GM23338 (cell line): Measurements from ENCODE around the gene SLC24A4. TPM values are rescaled to one million over a fixed set of nuclear protein-coding genes. Genes with fewer than 3 reads are reported as not detected.

Experiments
- ATAC-seq: fragments of 200-7000 bp; cut with Tn5 transposase; 3 replicates; pipeline ENCODE4 v1.9.1; 2020
- DNase-seq: peaks from one replicate; pipeline ENCODE4 v3.0.0-alpha.2; 2015; ENCODE audit warnings: low spot score
- H2AFZ ChIP-seq: fragments of 200-600 bp; sonication (generic); 2 replicates; pipeline ENCODE4 v1.8.0; 2016; ENCODE audit warnings: antibody characterized with exemption, mild to moderate bottlenecking, moderate library complexity
- H3F3A ChIP-seq: fragments of 200-600 bp; sonication (generic); replicated peaks from 2 replicates; pipeline ENCODE4 v1.8.0; 2017; ENCODE audit warnings: antibody characterized with exemption, mixed run types, low read depth
- H3K27ac ChIP-seq: fragments of 200-600 bp; sonication (generic); 2 replicates; pipeline ENCODE4 v1.6.1; 2016; ENCODE audit warnings: low read depth
- H3K27me3 ChIP-seq: fragments of 200-600 bp; sonication (generic); 2 replicates; pipeline ENCODE4 v1.8.0; 2016; ENCODE audit warnings: mild to moderate bottlenecking, mixed run types, moderate library complexity; ENCODE audit not compliant: insufficient read depth
- H3K36me3 ChIP-seq: fragments of 200-600 bp; sonication (generic); 2 replicates; pipeline ENCODE4 v1.8.0; 2016; ENCODE audit warnings: mild to moderate bottlenecking; ENCODE audit not compliant: insufficient read depth
- H3K4me1 ChIP-seq: fragments of 200-600 bp; sonication (generic); 2 replicates; pipeline ENCODE4 v1.8.0; 2016; ENCODE audit warnings: mild to moderate bottlenecking, moderate library complexity; ENCODE audit not compliant: insufficient read depth
- H3K4me2 ChIP-seq: fragments of 200-600 bp; sonication (generic); 2 replicates; pipeline ENCODE4 v1.7.1; 2017; ENCODE audit warnings: mixed run types
- H3K4me3 ChIP-seq: fragments of 200-600 bp; sonication (generic); 2 replicates; pipeline ENCODE4 v1.6.1; 2016; ENCODE audit warnings: mixed run types
- H3K79me2 ChIP-seq: fragments of 200-600 bp; sonication (generic); replicated peaks from 2 replicates; pipeline ENCODE4 v1.8.0; 2017; ENCODE audit warnings: mild to moderate bottlenecking; ENCODE audit not compliant: insufficient read depth
- H3K9me2 ChIP-seq: fragments of 200-600 bp; sonication (generic); 2 replicates; pipeline ENCODE4 v1.8.0; 2017; ENCODE audit not compliant: insufficient read depth
- H4K20me1 ChIP-seq: fragments of 200-600 bp; sonication (generic); replicated peaks from 2 replicates; pipeline ENCODE4 v1.8.0; 2017; ENCODE audit warnings: mild to moderate bottlenecking; ENCODE audit not compliant: insufficient read depth
- H3K27ac Mint-ChIP-seq: 2 replicates; pipeline ENCODE4 v1.8.0; 2020; ENCODE audit warnings: inconsistent platforms, mild to moderate bottlenecking, moderate library complexity, mixed read lengths
- H3K27me3 Mint-ChIP-seq: 3 replicates; pipeline ENCODE4 v1.8.0; 2022; ENCODE audit warnings: low read depth, mild to moderate bottlenecking, moderate library complexity, mixed read lengths, inconsistent platforms; ENCODE audit not compliant: insufficient read depth, poor library complexity
- H3K36me3 Mint-ChIP-seq: 3 replicates; pipeline ENCODE4 v1.8.0; 2021; ENCODE audit warnings: low read depth, mild to moderate bottlenecking, inconsistent platforms, moderate library complexity, mixed read lengths
- H3K4me1 Mint-ChIP-seq: 3 replicates; pipeline ENCODE4 v1.8.0; 2020; ENCODE audit warnings: mild to moderate bottlenecking, inconsistent platforms, mixed read lengths
- H3K4me3 Mint-ChIP-seq: 3 replicates; pipeline ENCODE4 v1.8.0; 2021; ENCODE audit warnings: moderate library complexity, mild to moderate bottlenecking, inconsistent platforms, mixed read lengths
- H3K9me3 Mint-ChIP-seq: 3 replicates; pipeline ENCODE4 v1.8.0; 2020; ENCODE audit warnings: moderate library complexity, mild to moderate bottlenecking, inconsistent platforms, mixed read lengths
- CTCF ChIP-seq, 2 experiments: fragments of 200-600 bp in 1 of 2; sonication (generic) in 1 of 2; conservative IDR thresholded peaks; 2 replicates each; pipeline versions ENCODE4 v1.5.1 to v1.6.1; 2016 to 2017; ENCODE audit warnings: antibody characterized with exemption in 2 of 2, low read depth in 2 of 2, mild to moderate bottlenecking in 2 of 2, moderate library complexity in 1 of 2
- EZH2 ChIP-seq: fragments of 200-600 bp; sonication (generic); IDR thresholded peaks from one replicate; pipeline ENCODE4 v1.8.0; 2017; ENCODE audit warnings: antibody characterized with exemption, mild to moderate bottlenecking, low read depth; ENCODE audit not compliant: unreplicated experiment
- EZH2phosphoT487 ChIP-seq: fragments of 200-600 bp; sonication (generic); IDR thresholded peaks from one replicate; pipeline ENCODE4 v1.8.1; 2018; ENCODE audit warnings: antibody characterized with exemption; ENCODE audit not compliant: unreplicated experiment
- JUNB ChIP-seq: IDR thresholded peaks from one replicate; pipeline ENCODE4 v1.6.1; 2016; ENCODE audit warnings: antibody characterized with exemption; ENCODE audit not compliant: unreplicated experiment
- NANOG ChIP-seq: IDR thresholded peaks from 2 replicates; pipeline ENCODE4 v1.6.1; 2016; ENCODE audit warnings: antibody characterized with exemption, borderline replicate concordance
- POLR2AphosphoS5 ChIP-seq: IDR thresholded peaks from 2 replicates; pipeline ENCODE4 v1.6.1; 2016; ENCODE audit warnings: antibody characterized with exemption, low read depth
- ZNF114 ChIP-seq: fragments of 250-450 bp; sonication (Bioruptor Pico); IDR thresholded peaks from 2 replicates; pipeline ENCODE4 v1.5.0; 2020; ENCODE audit warnings: mild to moderate bottlenecking, moderate library complexity
- ZNF331 ChIP-seq: fragments of 250-450 bp; sonication (Bioruptor Pico); IDR thresholded peaks from 2 replicates; pipeline ENCODE4 v1.5.0; 2020; ENCODE audit warnings: low read depth, mild to moderate bottlenecking, moderate library complexity
- polyA plus RNA-seq: library from polyadenylated mRNA; unstranded; fragments of >200 nt; fragmentation: Nextera tagmentation; extraction: Ambion mirVana; gene quantifications from 2 replicates; pipeline ENCODE4 v1.2.1, GENCODE V29; 2016
- total RNA-seq: library from RNA; depleted of rRNA; stranded (reverse); fragments of >200 nt; shearing (Covaris generic); gene quantifications from 2 replicates; pipeline ENCODE4 v1.2.3, GENCODE V29; 2014
- TF ChIP-seq, protein P1 (sequence below): fragments of 250-450 bp; sonication (Bioruptor Pico); IDR thresholded peaks from 2 replicates; pipeline ENCODE4 v1.5.0; 2020; ENCODE audit warnings: mild to moderate bottlenecking, moderate library complexity

The SLC24A4 gene
- total and polyA plus RNA-seq, 2 experiments from 2014 or later, result 0.06 to 0.38 TPM

GRCh38 chr14:92421751-92422150 lies 98.8 kb downstream of the SLC24A4 start (continued):
- TF ChIP-seq, protein P1, sequence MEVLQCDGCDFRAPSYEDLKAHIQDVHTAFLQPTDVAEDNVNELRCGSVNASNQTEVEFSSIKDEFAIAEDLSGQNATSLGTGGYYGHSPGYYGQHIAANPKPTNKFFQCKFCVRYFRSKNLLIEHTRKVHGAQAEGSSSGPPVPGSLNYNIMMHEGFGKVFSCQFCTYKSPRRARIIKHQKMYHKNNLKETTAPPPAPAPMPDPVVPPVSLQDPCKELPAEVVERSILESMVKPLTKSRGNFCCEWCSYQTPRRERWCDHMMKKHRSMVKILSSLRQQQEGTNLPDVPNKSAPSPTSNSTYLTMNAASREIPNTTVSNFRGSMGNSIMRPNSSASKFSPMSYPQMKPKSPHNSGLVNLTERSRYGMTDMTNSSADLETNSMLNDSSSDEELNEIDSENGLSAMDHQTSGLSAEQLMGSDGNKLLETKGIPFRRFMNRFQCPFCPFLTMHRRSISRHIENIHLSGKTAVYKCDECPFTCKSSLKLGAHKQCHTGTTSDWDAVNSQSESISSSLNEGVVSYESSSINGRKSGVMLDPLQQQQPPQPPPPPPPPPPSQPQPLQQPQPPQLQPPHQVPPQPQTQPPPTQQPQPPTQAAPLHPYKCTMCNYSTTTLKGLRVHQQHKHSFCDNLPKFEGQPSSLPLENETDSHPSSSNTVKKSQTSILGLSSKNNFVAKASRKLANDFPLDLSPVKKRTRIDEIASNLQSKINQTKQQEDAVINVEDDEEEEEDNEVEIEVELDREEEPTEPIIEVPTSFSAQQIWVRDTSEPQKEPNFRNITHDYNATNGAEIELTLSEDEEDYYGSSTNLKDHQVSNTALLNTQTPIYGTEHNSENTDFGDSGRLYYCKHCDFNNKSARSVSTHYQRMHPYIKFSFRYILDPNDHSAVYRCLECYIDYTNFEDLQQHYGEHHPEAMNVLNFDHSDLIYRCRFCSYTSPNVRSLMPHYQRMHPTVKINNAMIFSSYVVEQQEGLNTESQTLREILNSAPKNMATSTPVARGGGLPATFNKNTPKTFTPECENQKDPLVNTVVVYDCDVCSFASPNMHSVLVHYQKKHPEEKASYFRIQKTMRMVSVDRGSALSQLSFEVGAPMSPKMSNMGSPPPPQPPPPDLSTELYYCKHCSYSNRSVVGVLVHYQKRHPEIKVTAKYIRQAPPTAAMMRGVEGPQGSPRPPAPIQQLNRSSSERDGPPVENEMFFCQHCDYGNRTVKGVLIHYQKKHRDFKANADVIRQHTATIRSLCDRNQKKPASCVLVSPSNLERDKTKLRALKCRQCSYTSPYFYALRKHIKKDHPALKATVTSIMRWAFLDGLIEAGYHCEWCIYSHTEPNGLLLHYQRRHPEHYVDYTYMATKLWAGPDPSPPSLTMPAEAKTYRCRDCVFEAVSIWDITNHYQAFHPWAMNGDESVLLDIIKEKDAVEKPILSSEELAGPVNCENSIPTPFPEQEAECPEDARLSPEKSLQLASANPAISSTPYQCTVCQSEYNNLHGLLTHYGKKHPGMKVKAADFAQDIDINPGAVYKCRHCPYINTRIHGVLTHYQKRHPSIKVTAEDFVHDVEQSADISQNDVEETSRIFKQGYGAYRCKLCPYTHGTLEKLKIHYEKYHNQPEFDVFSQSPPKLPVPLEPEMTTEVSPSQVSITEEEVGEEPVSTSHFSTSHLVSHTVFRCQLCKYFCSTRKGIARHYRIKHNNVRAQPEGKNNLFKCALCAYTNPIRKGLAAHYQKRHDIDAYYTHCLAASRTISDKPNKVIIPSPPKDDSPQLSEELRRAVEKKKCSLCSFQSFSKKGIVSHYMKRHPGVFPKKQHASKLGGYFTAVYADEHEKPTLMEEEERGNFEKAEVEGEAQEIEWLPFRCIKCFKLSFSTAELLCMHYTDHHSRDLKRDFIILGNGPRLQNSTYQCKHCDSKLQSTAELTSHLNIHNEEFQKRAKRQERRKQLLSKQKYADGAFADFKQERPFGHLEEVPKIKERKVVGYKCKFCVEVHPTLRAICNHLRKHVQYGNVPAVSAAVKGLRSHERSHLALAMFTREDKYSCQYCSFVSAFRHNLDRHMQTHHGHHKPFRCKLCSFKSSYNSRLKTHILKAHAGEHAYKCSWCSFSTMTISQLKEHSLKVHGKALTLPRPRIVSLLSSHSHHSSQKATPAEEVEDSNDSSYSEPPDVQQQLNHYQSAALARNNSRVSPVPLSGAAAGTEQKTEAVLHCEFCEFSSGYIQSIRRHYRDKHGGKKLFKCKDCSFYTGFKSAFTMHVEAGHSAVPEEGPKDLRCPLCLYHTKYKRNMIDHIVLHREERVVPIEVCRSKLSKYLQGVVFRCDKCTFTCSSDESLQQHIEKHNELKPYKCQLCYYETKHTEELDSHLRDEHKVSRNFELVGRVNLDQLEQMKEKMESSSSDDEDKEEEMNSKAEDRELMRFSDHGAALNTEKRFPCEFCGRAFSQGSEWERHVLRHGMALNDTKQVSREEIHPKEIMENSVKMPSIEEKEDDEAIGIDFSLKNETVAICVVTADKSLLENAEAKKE (CRISPR knock-in tag), result no peak
- TF ChIP-seq EZH2 (no peak), EZH2phosphoT487 (no peak)

DNA sequence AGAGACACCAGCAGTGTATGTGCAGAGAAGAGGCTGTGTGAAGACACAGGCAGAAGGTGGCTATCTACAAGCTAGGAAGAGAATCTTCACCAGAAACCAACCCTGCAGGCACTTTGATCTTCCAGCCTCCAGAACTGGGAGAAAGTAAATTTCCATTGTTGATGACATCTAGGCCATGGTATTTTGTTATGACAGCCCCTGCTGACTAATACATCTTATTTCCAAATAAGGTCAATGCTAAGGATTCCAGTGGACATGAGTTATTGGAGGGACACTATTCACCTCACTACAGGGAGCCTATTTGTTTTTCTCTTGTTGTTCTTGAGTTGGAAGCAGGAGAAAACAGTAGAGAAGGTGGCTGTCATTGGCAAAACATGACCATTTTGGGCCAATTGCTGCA lies 102.1 kb downstream of the SLC24A4 start:
- Histone ChIP-seq H4K20me1 (no peaks in the 10 kb centered on the region), H2AFZ (no peak overlapping the region), H3K9me2 (no peaks in the 10 kb centered on the region), H3K36me3 (no peaks in the 10 kb centered on the region), H3K27ac (no peak overlapping the region), H3K79me2 (no peaks in the 10 kb centered on the region), H3F3A (no peaks in the 10 kb centered on the region), H3K4me1 (no peaks in the 10 kb centered on the region), H3K4me3 (no peak overlapping the region), H3K4me2 (no peak overlapping the region), H3K27me3 (no peaks in the 10 kb centered on the region)
- Mint-ChIP-seq H3K4me3 (no peak overlapping the region), H3K9me3 (no peaks in the 10 kb centered on the region; the same call in 2 of the 3 replicates), H3K27me3 (peaks cover 8% of the 10 kb centered on the region), H3K27ac (no peak overlapping the region), H3K4me1 (no peaks in the 10 kb centered on the region), H3K36me3 (no peaks in the 10 kb centered on the region; the same call in 2 of the 3 replicates)
- no peak for ATAC-seq
- DNase-seq, result no peak
- TF ChIP-seq JUNB, result no peak
- no peak for TF ChIP-seq CTCF (conservative IDR thresholded peaks at IDR 0.05; ENCODE audit: low read depth in 2 of 2)
- TF ChIP-seq NANOG, result no peak
- TF ChIP-seq, protein P1 (CRISPR knock-in tag), result no peak
- no peak for TF ChIP-seq ZNF114 (CRISPR knock-in tag)
- no peak for TF ChIP-seq ZNF331 (CRISPR knock-in tag)
- no peak for TF ChIP-seq POLR2AphosphoS5
